ENCODE results near the gene MUC5B.
A peak's percentile ranks its signal among the peaks of the same experiment; 100 is the strongest.
"Not testable (repeated sequence)": the region's sequence is repeated elsewhere in the genome, so short reads cannot be mapped to it uniquely, and the experiment has no call there.

The MUC5B gene

GRCh38 chr11:1252371-1253102, 29.7 kb downstream of the MUC5B start:
- ATAC-seq: no peak

GRCh38 chr11:1253103-1253485, 30.2 kb downstream of the MUC5B start:
- ATAC-seq: no peak

- no peak for ATAC-seq
Measured at GRCh38 chr11:1254086-1254648, 31.3 kb downstream of the MUC5B start.

GRCh38 chr11:1254733-1255132, 31.9 kb downstream of the MUC5B start:
- ATAC-seq: no peak

GRCh38 chr11:1255151-1255550, 32.3 kb downstream of the MUC5B start:
- ATAC-seq: no peak

- no peak for ATAC-seq
Measured at GRCh38 chr11:1256257-1257045, 33.6 kb downstream of the MUC5B start.

GRCh38 chr11:1257366-1257765, 34.5 kb downstream of the MUC5B start:
- ATAC-seq: no peak

GRCh38 chr11:1257916-1258315, 35.0 kb downstream of the MUC5B start:
- no peak for ATAC-seq

GRCh38 chr11:1258401-1259075, 35.7 kb downstream of the MUC5B start:
- no peak for ATAC-seq

GRCh38 chr11:1259076-1259461, 36.2 kb downstream of the MUC5B start:
- ATAC-seq: no peak

- ATAC-seq: no peak
Measured at GRCh38 chr11:1259561-1259960, 36.7 kb downstream of the MUC5B start.

GRCh38 chr11:1260023-1260501, 37.2 kb downstream of the MUC5B start:
- no peak for ATAC-seq

- ATAC-seq: no peak
Measured at GRCh38 chr11:1260620-1261019, 37.8 kb downstream of the MUC5B start.

GRCh38 chr11:1261241-1262071, 38.6 kb downstream of the MUC5B start:
- no peak for ATAC-seq

- ATAC-seq: peak; percentile 91 to 95
Measured at GRCh38 chr11:1262172-1263006, 39.5 kb downstream of the MUC5B start.

GRCh38 chr11:1263010-1263409, 40.1 kb downstream of the MUC5B start:
- ATAC-seq: peak; percentile 28 to 39

GRCh38 chr11:1264444-1264843, 41.6 kb downstream of the MUC5B start:
- peak; percentile 47 to 52 for ATAC-seq

GRCh38 chr11:1265480-1265879, 42.6 kb downstream of the MUC5B start:
- not testable (repeated sequence) for ATAC-seq

GRCh38 chr11:1266976-1267375, 44.1 kb downstream of the MUC5B start:
- ATAC-seq: not testable (repeated sequence)

- no peak for ATAC-seq
Measured at GRCh38 chr11:1267441-1268100, 44.7 kb downstream of the MUC5B start.

GRCh38 chr11:1269957-1270356, 47.1 kb downstream of the MUC5B start:
- peak in 1 of 2 donors; percentile 24 for ATAC-seq

Measured in activated CD4-positive, CD25-positive, alpha-beta regulatory T cell treated with anti-CD3 and anti-CD28 coated beads, Interleukin-2, amount 50 U/mL, for 24 hours (primary cell).